Dermis blood vessel endothelial cell (primary cell): ENCODE results near the gene OR52N2. TPM values are rescaled to one million over a fixed set of nuclear protein-coding genes. Genes with fewer than 3 reads are reported as not detected.

ENCODE experiments used
- total RNA-seq: library from RNA; depleted of rRNA; stranded (reverse); fragments of >200 nt; gene quantifications from 2 replicates; pipeline ENCODE4 v1.2.3, GENCODE V29; 2014

OR52N2 gene
- total RNA-seq, 1 donor from 2014 or later: not detected

Other genes starting within 250 kb of the OR52N2 start
- gene OR52B6, start 228.0 kb upstream of the OR52N2 start, total RNA-seq: not detected in 2 replicates
- gene TRIM6, start 212.3 kb upstream of the OR52N2 start, total RNA-seq: 1.0 and 3.3 TPM in 2 replicates
- 16.3 and 17.0 TPM in 2 replicates for gene TRIM34, start 183.9 kb upstream of the OR52N2 start, total RNA-seq
- gene TRIM5, start 123.8 kb upstream of the OR52N2 start, total RNA-seq: 83.0 and 86.6 TPM in 2 replicates
- gene TRIM22, start 119.1 kb upstream of the OR52N2 start, total RNA-seq: 133 and 143 TPM in 2 replicates
- gene OR56B1, start 72.5 kb upstream of the OR52N2 start, total RNA-seq: not detected in 2 replicates
- gene OR52N4, start 54.7 kb upstream of the OR52N2 start, total RNA-seq: 0.17 TPM in 1 of 2 replicates, not detected in the other
- gene OR52N5, start 25.6 kb upstream of the OR52N2 start, total RNA-seq: not detected in 2 replicates
- not detected in 2 replicates for gene OR52N1, start 17.7 kb upstream of the OR52N2 start, total RNA-seq
- not detected in 2 replicates for gene OR52E6, start 33.0 kb downstream of the OR52N2 start, total RNA-seq
- gene OR52E8, start 48.8 kb downstream of the OR52N2 start, total RNA-seq: not detected in 2 replicates
- not detected in 2 replicates for gene OR52E4, start 71.7 kb downstream of the OR52N2 start, total RNA-seq
- not detected in 2 replicates for gene OR52E5, start 84.3 kb downstream of the OR52N2 start, total RNA-seq
- not detected in 2 replicates for gene OR56A3, start 133.3 kb downstream of the OR52N2 start, total RNA-seq
- not detected in 2 replicates for gene OR56A5, start 159.6 kb downstream of the OR52N2 start, total RNA-seq
- gene OR52L1, start 178.1 kb downstream of the OR52N2 start, total RNA-seq: not detected in 2 replicates
- gene OR56A4, start 198.0 kb downstream of the OR52N2 start, total RNA-seq: not detected in 2 replicates
- gene OR56A1, start 221.8 kb downstream of the OR52N2 start, total RNA-seq: 0.14 TPM in 1 of 2 replicates, not detected in the other